Thymus (tissue), 11 donors: ENCODE results near the gene NRM. TPM values are rescaled to one million over a fixed set of nuclear protein-coding genes. Genes with fewer than 3 reads are reported as not detected.
A peak's percentile ranks its signal among the peaks of the same experiment; 100 is the strongest.

Experiments
- DNase-seq, 9 donors: peaks; one replicate each; pipeline ENCODE4 v3.0.0-alpha.2; 2013; ENCODE audit warnings: low spot score in 9 of 9, low read depth in 6 of 9, missing footprints in 1 of 9
- H3K27ac ChIP-seq, 2 donors: one replicate each; pipeline ENCODE4 v1.5.1; 2013; ENCODE audit warnings: control low read depth in 1 of 2, low read depth in 1 of 2, low read length in 1 of 2, mild to moderate bottlenecking in 1 of 2, moderate library complexity in 1 of 2
- H3K27me3 ChIP-seq, 2 donors: one replicate each; pipeline ENCODE4 v1.5.1; 2013; ENCODE audit warnings: low read length in 1 of 2; ENCODE audit not compliant: control insufficient read depth in 2 of 2, insufficient read depth in 1 of 2
- H3K36me3 ChIP-seq, 2 donors: one replicate each; pipeline ENCODE4 v1.5.1; 2013; ENCODE audit warnings: low read length in 1 of 2, mild to moderate bottlenecking in 1 of 2, moderate library complexity in 1 of 2; ENCODE audit not compliant: control insufficient read depth in 2 of 2, insufficient read depth in 2 of 2
- H3K4me1 ChIP-seq, 2 donors: one replicate each; pipeline ENCODE4 v1.5.1; 2013; ENCODE audit warnings: low read length in 2 of 2; ENCODE audit not compliant: control insufficient read depth in 2 of 2, insufficient read depth in 2 of 2
- H3K4me3 ChIP-seq, 2 donors: one replicate each; pipeline ENCODE4 v1.5.1; 2013; ENCODE audit warnings: low read length in 2 of 2, control low read depth in 1 of 2, mild to moderate bottlenecking in 1 of 2
- H3K9me3 ChIP-seq, 2 donors: one replicate each; pipeline ENCODE4 v1.5.1; 2013; ENCODE audit warnings: low read length in 1 of 2, mild to moderate bottlenecking in 1 of 2; ENCODE audit not compliant: control insufficient read depth in 2 of 2, insufficient read depth in 1 of 2
- WGBS: extraction: QIAGEN DNeasy Blood & Tissue Kit; methylation state at CpG from one replicate; pipeline ENCODE4 v1.1.7; 2013; 5-methylcytosine and 5-hydroxymethylcytosine counted together
- polyA plus RNA-seq: library from polyadenylated mRNA; stranded (reverse); fragments of 200-250 nt; gene quantifications from one replicate; pipeline ENCODE4 v1.2.3, GENCODE V29; 2013
- total RNA-seq: library from RNA; stranded (reverse); fragments of 120-200 nt; gene quantifications from one replicate; pipeline ENCODE4 v1.2.4, GENCODE V29; 2013
- donor health status: healthy.

Gene NRM
- total and polyA plus RNA-seq, 2 donors, result 6.5 to 10.4 TPM

DNA sequence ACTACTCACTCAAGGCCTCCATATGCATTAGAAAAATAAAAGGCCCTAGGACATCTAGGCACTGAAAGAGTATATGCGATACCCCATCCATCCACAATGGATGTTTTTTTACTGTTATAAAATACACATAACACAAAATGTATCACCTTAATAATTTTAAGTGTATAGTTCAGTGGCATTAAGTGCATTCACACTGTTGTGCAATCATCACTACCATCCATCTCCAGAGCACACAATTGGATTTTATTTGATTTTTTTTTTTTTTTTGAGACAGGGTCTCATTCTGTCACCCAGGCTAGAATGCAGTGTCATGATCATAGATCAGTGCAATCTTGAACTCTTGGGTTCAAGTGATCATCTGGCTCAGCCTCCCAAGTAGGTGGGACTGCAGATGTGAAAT, 23.5 kb upstream of the NRM start:
- no peak for DNase-seq
- Histone ChIP-seq H3K27me3 (no peaks in the 10 kb centered on the region), H3K4me3 (no peak overlapping the region), H3K4me1 (peaks cover 31 to 72% of the 10 kb centered on the region in 2 donors), H3K36me3 (peaks cover 16 to 45% of the 10 kb centered on the region in 2 donors), H3K27ac (no peak overlapping the region), H3K9me3 (peaks cover 0 to 7% of the 10 kb centered on the region in 2 donors)
- 97% methylated on average over 1 of the region's 1 CpG for WGBS

GRCh38 chr6:30712441-30712945, 21.7 kb upstream of the NRM start:
- H3K36me3 ChIP-seq, result peaks cover 24 to 57% of the 10 kb centered on the region in 2 donors
- WGBS, result 73% methylated on average over 7 of the region's 7 CpGs
- H3K27me3 ChIP-seq, result no peaks in the 10 kb centered on the region

DNA sequence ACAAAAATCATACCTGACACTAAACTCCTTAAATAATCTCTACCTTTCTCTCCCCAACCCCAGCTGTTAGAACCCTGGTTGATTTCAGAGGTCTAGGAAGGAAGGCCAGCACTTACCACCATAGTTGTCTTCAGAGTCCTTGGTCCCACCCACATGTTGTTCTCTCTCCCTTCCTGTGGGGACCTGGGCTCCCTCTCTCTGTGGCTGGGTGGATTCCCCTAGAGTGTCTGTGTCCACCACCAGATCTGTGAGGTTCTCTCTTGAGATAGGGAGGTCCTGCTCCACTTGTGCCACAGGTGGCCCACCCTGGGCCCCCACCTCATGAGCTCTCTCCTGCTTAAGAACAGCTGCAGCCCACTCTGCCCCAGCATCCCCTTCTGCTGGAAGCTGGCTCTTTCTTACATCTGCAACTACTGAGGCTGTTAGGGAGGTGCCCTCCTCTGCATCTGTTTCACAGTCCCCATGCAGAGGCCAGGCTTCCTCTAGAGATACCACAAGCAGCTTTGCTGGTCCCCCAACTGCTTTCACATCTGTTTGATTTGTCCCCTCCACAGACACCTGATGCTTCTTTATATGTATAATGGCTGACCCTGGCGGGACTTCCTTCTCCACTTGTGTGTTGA, 21.1 kb upstream of the NRM start:
- peak in 5 of 9 donors; percentile 33 to 83 (median 60) for DNase-seq
- Histone ChIP-seq H3K4me1 (peaks cover 31 to 52% of the 10 kb centered on the region in 2 donors), H3K4me3 (no peak overlapping the region), H3K27me3 (no peaks in the 10 kb centered on the region), H3K36me3 (peaks cover 30 to 64% of the 10 kb centered on the region in 2 donors), H3K9me3 (peaks cover 0 to 3% of the 10 kb centered on the region in 2 donors), H3K27ac (peak overlapping the region; percentile 48 to 70)
- 18% methylated on average over 1 of the region's 1 CpG for WGBS

More at GRCh38 chr6:30712441-30712945, 21.7 kb upstream of the NRM start:
- Histone ChIP-seq H3K9me3 (peaks cover 0 to 7% of the 10 kb centered on the region in 2 donors), H3K4me3 (no peak overlapping the region), H3K4me1 (peaks cover 31 to 54% of the 10 kb centered on the region in 2 donors), H3K27ac (peak overlapping the region; percentile 48 to 70)
- no peak for DNase-seq

DNA sequence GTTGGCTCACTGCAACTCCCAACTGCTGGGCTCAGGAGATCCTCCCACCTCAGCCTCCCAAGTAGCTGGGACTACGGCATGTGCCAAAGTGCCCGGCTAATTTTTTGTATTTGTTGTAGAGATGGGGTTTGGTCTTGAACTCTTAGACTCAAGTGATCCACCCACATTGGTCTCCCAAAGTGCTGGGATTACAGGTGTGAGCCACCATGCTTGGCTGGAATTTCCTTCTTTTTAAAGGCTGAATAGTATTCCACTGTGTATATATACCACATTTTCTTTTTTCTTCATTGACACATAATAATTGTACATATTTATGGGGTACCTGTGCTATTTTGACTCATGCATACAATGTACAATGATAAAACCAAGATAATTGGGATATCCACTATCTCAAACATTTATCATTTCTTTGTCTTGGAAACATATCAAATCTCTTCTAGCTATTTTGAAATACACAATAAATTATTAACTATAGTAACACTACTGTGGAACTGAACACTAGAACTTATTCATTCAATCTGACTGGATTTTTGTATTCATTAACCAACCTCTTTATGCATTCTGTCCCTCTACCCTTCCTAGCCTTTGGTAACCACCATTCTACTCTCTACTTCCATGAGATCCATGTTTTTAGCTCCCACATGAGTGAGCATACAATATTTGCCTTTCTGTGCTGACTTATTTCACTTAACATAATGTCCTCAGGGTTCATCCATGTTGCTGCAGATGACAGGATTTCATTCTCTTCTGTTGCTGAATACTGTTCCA, 18.5 kb upstream of the NRM start:
- Histone ChIP-seq H3K27ac (no peak overlapping the region), H3K4me3 (no peak overlapping the region), H3K36me3 (peaks cover 46 to 65% of the 10 kb centered on the region in 2 donors), H3K27me3 (no peaks in the 10 kb centered on the region), H3K9me3 (no peaks in the 10 kb centered on the region), H3K4me1 (peaks cover 24 to 34% of the 10 kb centered on the region in 2 donors)
- no peak for DNase-seq
- WGBS, result 96% methylated on average over 2 of the region's 2 CpGs

GRCh38 chr6:30707281-30707850, 16.6 kb upstream of the NRM start:
- WGBS, result 97% methylated on average over 6 of the region's 6 CpGs
- no peak overlapping the region for H3K4me3 ChIP-seq
- peaks cover 11 to 17% of the 10 kb centered on the region in 2 donors for H3K4me1 ChIP-seq
- H3K27me3 ChIP-seq, result no peaks in the 10 kb centered on the region
- H3K27ac ChIP-seq, result no peak overlapping the region
- H3K9me3 ChIP-seq, result no peaks in the 10 kb centered on the region
- H3K36me3 ChIP-seq, result peaks cover 49 to 65% of the 10 kb centered on the region in 2 donors
- DNase-seq, result no peak

GRCh38 chr6:30705620-30706019, 14.8 kb upstream of the NRM start:
- H3K36me3 ChIP-seq, result peaks cover 49 to 60% of the 10 kb centered on the region in 2 donors
- 98% methylated on average over 4 of the region's 4 CpGs for WGBS
- H3K27me3 ChIP-seq, result no peaks in the 10 kb centered on the region
- H3K4me1 ChIP-seq, result no peaks in the 10 kb centered on the region
- no peak overlapping the region for H3K27ac ChIP-seq
- no peaks in the 10 kb centered on the region for H3K9me3 ChIP-seq
- DNase-seq, result no peak
- H3K4me3 ChIP-seq, result no peak overlapping the region

- Histone ChIP-seq H3K4me3 (no peak overlapping the region), H3K9me3 (no peaks in the 10 kb centered on the region), H3K27ac (no peak overlapping the region), H3K36me3 (peaks cover 57 to 58% of the 10 kb centered on the region in 2 donors), H3K4me1 (no peaks in the 10 kb centered on the region), H3K27me3 (no peaks in the 10 kb centered on the region)
- over 99% methylated on average over 4 of the region's 4 CpGs for WGBS
- no peak for DNase-seq
These were observed 13.0 kb upstream of the NRM start for GRCh38 chr6:30703821-30704220.

DNA sequence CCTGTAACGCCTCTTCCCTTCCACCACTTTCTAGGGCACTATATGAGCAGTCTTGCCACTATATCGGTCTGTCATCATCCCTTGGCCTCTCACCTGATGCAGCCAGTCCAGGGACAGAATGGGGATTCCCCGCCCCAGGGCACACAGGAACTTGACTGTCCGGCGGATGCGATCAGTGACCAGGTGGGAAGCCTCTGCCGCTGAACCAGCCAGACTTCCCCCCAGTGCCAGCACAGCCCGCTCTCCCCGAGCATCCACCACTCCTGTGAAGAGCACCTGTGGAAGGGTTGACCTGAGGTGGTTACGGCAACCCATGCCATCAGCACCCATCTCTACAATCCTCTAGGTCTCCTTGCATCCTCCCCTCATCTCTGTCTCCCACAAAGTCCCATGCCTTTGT, 12.2 kb upstream of the NRM start:
- Histone ChIP-seq H3K4me3 (no peak overlapping the region), H3K4me1 (no peaks in the 10 kb centered on the region), H3K27ac (no peak overlapping the region), H3K27me3 (no peaks in the 10 kb centered on the region), H3K9me3 (no peaks in the 10 kb centered on the region), H3K36me3 (peaks cover 56 to 61% of the 10 kb centered on the region in 2 donors)
- no peak for DNase-seq
- 99% methylated on average over 10 of the region's 10 CpGs for WGBS

DNA sequence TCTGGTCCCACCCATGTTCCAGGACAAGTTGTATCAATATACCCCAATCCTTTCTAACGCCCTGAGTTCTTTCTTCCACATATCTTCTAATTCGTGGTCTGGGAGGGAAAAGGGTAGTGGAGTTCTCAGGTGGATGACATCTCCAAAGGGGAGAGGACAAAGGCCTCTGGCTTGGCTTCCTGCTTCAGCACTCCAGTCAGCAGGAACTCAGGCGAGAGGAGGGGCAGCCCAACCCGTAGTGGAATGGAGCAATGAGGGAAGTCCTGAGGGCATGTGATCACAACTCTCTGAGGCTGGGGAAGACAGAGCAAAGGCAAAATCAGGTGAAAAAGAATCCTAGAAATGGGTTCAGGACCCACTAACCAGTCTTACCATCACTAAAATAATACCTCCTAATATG, 9.6 kb upstream of the NRM start:
- H3K27me3 ChIP-seq, result no peaks in the 10 kb centered on the region
- H3K36me3 ChIP-seq, result peaks cover 38 to 41% of the 10 kb centered on the region in 2 donors
- DNase-seq, result no peak
- WGBS, result 95% methylated on average over 4 of the region's 4 CpGs
- H3K4me1 ChIP-seq, result no peaks in the 10 kb centered on the region
- no peaks in the 10 kb centered on the region for H3K9me3 ChIP-seq
- no peak overlapping the region for H3K27ac ChIP-seq
- H3K4me3 ChIP-seq, result no peak overlapping the region
